ENCODE measurements around the gene TSPAN14.
"Not testable (repeated sequence)": the region's sequence is repeated elsewhere in the genome, so short reads cannot be mapped to it uniquely, and the experiment has no call there.

Gene TSPAN14

DNA sequence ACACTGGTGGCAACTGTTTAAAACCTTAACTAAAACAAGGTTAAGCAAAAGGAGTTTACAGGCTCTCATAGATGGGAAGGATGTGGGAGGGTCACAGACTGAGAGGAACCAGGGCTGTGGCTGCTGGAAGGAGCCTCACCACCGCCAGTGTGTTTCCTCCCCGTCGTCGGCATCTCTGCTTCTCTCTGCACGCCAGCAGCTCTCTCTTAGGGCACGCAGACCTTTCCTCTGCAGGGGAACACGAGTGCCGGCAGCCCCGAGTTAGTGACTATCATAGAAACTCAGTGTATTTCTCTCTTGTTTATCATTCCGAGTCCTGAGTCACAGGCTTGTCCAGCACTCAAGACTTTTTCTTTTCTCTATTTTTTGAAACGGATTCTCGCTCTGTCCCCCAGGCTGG lies 75.5 kb downstream of the TSPAN14 start:
- H3K27ac ChIP-seq, result peak overlapping the region; percentile 57
- TF ChIP-seq, protein P1, sequence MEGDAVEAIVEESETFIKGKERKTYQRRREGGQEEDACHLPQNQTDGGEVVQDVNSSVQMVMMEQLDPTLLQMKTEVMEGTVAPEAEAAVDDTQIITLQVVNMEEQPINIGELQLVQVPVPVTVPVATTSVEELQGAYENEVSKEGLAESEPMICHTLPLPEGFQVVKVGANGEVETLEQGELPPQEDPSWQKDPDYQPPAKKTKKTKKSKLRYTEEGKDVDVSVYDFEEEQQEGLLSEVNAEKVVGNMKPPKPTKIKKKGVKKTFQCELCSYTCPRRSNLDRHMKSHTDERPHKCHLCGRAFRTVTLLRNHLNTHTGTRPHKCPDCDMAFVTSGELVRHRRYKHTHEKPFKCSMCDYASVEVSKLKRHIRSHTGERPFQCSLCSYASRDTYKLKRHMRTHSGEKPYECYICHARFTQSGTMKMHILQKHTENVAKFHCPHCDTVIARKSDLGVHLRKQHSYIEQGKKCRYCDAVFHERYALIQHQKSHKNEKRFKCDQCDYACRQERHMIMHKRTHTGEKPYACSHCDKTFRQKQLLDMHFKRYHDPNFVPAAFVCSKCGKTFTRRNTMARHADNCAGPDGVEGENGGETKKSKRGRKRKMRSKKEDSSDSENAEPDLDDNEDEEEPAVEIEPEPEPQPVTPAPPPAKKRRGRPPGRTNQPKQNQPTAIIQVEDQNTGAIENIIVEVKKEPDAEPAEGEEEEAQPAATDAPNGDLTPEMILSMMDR (conservative IDR thresholded peaks at IDR 0.05), result no peak

DNA sequence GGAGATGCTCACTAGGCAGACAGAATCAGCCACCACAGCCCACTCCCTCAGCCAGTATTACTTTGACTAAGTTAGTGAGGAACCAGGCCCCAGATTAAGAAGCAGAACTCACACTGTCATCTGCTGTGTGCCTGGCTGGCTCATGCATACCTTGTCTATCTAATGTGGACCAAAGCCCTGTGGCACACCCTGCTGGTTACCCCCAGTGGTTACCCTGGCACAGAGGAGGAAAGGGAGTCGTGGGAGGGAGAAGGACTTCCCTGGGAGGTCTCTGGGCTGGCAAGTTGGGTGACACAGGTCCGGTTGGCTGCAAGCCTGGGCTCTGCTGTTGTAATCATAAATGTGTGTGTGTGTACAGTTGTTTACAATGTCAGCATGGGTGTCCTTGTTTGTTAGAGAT lies 76.1 kb downstream of the TSPAN14 start:
- peak overlapping the region; percentile 57 for H3K27ac ChIP-seq

DNA sequence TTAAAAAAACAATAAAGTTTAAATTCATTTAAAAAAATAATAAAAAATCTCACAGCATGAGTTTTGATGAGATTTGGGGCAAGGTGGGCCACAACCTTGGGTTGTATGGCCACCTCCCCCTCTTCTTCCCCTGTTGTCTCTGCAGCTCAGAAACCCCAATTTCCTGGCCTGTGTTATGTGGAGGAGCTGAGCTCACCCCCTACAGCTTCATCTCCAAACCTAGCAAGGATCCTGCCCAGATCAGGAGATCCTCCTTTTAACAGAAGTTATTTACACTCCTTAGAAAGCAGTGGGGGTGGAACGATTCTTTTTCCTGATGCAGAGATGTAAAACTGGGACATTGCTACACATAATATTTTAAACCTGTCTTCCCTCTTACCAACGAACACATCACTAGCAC lies 76.7 kb downstream of the TSPAN14 start:
- TF ChIP-seq, protein P1 (conservative IDR thresholded peaks at IDR 0.05), result no peak
- peak overlapping the region; percentile 57 for H3K27ac ChIP-seq

More for the DNA sequence above, 76.1 kb downstream of the TSPAN14 start:
- TF ChIP-seq, protein P1 (conservative IDR thresholded peaks at IDR 0.05), result peak; percentile 72

DNA sequence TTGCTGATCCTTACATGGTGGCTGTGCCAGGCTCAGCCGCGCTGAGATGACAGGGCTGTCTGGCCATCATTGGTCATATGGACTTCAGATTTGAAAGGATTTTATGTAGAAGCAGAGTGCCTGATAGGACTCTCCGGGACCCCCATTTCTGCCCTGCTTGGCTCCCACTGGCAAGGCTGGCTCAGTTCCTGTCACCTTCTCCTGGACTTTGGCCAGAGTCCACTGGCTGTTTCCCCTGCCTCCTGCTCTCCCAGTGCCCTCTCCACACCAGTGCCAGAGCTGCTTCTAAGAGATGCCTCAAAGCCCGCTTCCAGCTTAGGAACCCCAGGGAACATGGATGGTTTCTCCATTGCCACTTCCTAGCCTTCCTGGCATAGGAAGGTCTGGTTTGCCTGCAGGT lies 78.5 kb downstream of the TSPAN14 start:
- TF ChIP-seq, protein P1 (conservative IDR thresholded peaks at IDR 0.05), result no peak
- no peak overlapping the region for H3K27ac ChIP-seq

DNA sequence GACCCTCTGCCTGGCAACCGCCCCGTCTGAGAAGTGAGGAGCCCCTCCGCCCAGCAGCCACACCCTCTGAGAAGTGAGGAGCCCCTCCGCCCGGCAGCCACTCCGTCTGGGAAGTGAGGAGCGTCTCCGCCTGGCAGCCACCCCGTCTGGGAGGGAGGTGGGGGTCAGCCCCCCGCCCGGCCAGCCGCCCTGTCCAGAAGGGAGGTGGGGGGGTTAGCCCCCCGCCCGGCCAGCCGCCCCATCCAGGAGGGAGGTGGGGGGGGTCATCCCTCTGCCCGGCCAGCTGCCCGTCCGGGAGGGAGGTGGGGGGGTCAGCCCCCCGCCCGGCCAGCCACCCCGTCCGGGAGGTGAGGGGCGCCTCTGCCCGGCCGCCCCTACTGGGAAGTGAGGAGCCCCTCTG lies 79.9 kb downstream of the TSPAN14 start:
- not testable (repeated sequence) for H3K27ac ChIP-seq

DNA sequence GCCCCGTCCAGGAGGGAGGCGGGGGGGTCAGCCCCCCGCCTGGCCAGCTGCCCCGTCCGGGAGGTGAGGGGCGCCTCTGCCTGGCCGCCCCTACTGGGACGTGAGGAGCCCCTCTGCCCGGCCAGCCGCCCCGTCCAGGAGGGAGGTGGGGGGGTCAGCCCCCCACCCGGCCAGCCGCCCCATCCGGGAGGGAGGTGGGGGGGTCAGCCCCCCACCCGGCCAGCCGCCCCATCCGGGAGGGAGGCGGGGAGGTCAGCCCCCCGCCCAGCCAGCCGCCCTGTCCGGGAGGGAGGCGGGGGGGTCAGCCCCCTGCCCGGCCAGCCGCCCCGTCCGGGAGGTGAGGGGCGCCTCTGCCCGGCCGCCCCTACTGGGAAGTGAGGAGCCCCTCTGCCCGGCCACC lies 80.5 kb downstream of the TSPAN14 start:
- not testable (repeated sequence) for H3K27ac ChIP-seq

DNA sequence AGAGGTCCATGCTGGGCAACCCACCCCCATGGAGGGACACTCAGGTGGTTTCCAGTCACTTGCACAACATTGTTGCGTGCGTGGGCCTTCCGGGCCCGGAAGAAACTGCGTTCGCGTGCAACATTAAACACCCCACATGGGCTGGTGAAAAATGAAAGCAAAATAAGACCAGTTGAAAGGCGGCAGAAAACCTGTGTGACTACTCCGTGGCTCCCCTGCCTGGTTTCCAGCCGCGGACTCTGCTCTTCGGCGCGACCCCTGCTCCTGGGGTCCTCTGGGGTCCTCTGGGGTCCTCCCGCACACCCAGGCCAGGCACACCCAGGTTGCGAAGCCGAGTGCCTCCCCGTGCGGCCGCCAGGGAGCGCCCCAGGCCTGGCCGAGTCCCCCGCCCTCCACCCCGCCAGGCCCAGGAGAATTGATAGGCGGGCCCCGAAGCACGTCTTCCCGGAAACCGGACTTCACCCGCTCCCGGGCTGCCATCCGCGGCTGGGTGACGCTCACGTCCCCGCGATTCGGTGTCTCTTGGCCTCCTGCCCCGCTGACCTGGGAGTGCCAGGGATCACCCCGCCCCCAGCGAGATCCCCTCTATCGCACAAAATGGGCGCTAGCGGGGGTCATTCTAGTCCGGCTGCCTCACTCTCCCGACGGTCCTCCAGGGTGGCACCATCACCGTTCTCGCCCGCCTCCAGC lies 81.7 kb downstream of the TSPAN14 start:
- peak overlapping the region; percentile 82 for H3K27ac ChIP-seq

DNA sequence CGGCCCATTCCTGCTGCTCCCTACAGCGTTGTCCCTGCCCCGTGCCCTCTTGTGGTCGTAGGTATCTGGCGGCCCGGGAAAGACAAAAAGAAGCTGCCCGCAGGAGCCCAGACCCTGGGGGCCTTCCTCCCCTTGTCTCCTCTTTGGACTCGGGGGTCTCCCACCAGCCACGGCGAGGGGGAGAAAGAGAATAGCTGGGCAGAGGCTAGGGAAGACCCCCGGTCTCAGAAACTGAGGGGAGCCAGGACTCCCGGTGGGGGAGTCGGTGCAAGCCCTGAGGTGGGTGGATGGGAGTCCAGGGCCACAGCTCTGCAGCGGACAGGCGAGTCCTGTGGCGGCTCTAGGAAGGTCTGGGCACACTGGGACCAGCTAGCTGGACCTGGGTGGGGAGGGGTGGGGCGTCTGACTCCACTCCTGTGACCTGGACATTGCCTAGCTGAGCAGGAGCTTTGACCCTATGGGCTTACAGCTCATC lies 82.3 kb downstream of the TSPAN14 start:
- TF ChIP-seq, protein P1 (conservative IDR thresholded peaks at IDR 0.05), result no peak
- H3K27ac ChIP-seq, result peak overlapping the region; percentile 82

More for the DNA sequence above, 81.7 kb downstream of the TSPAN14 start:
- TF ChIP-seq, protein P1 (conservative IDR thresholded peaks at IDR 0.05), result peak; percentile 92

Data from VCaP (cell line).